BJ (cell line): ENCODE measurements around the gene TMEM161A. TPM values are rescaled to one million over a fixed set of nuclear protein-coding genes. Genes with fewer than 3 reads are reported as not detected.
"Not testable (repeated sequence)": the region's sequence is repeated elsewhere in the genome, so short reads cannot be mapped to it uniquely, and the experiment has no call there.

Source experiments
- CTCF ChIA-PET: fragments of 350-600 bp; formaldehyde crosslinking; extraction: SDS; loops from one replicate; lab custom pipeline; 2021; ENCODE audit warnings: antibody characterized with exemption, inconsistent platforms; lab: Yijun Ruan, JAX
- POLR2A ChIA-PET: fragments of 300-600 bp; sonication (Branson Sonifier 250); formaldehyde crosslinking; extraction: SDS; loops from one replicate; lab custom pipeline; 2021; ENCODE audit warnings: antibody characterized with exemption; lab: Charles Lee
- DNase-seq: peaks from one replicate; pipeline ENCODE4 v3.0.0-alpha.2; 2011; ENCODE audit warnings: low read depth
- H3K27me3 ChIP-seq: 2 replicates; pipeline ENCODE4 v1.6.0; 2011; ENCODE audit warnings: low read length; ENCODE audit not compliant: control insufficient read depth, insufficient read depth
- H3K36me3 ChIP-seq: 2 replicates; pipeline ENCODE4 v1.5.1; 2011; ENCODE audit warnings: low read length; ENCODE audit not compliant: control insufficient read depth, insufficient read depth
- H3K4me3 ChIP-seq: 2 replicates; pipeline ENCODE4 v1.5.1; 2011; ENCODE audit warnings: low read depth, mild to moderate bottlenecking, control low read depth, low read length
- CTCF ChIP-seq: IDR thresholded peaks from 2 replicates; pipeline ENCODE4 v1.5.1; 2011; ENCODE audit warnings: low read depth, mild to moderate bottlenecking, control low read depth, inconsistent platforms, low read length, moderate library complexity; ENCODE audit not compliant: insufficient read depth
- polyA plus RNA-seq: library from polyadenylated mRNA; depleted of rRNA; stranded (reverse); fragments of >200 nt; gene quantifications from 2 replicates; pipeline ENCODE4 v1.2.3, GENCODE V29; 2011

Gene TMEM161A
- polyA plus RNA-seq, 1 experiment = 40.1 TPM

- ChIA-PET POLR2A (no interaction called here), CTCF (interaction anchor here (1.5 to 6.1 kb wide), 3 partner anchors 9 to 20 kb away, joined by 5 to 51 read pairs (median 34); no protein-coding TSS in a partner anchor)
- no peaks in the 10 kb centered on the region for H3K27me3 ChIP-seq
- TF ChIP-seq CTCF = no peak
- no peak for DNase-seq
- no peaks in the 10 kb centered on the region for H3K36me3 ChIP-seq
- no peak overlapping the region for H3K4me3 ChIP-seq
These were observed 16.7 kb upstream of the TMEM161A start for GRCh38 chr19:19154768-19155494.

GRCh38 chr19:19152668-19153384 lies 14.5 kb upstream of the TMEM161A start:
- Histone ChIP-seq H3K27me3 (no peaks in the 10 kb centered on the region), H3K36me3 (peaks cover 1% of the 10 kb centered on the region; the same call in 1 of the 2 replicates), H3K4me3 (no peak overlapping the region)
- TF ChIP-seq CTCF = no peak
- CTCF ChIA-PET = no interaction called here
- no peak for DNase-seq
- POLR2A ChIA-PET = no interaction called here

- ChIA-PET CTCF (no interaction called here), POLR2A (no interaction called here)
- Histone ChIP-seq H3K36me3 (peaks cover 8% of the 10 kb centered on the region), H3K27me3 (no peaks in the 10 kb centered on the region), H3K4me3 (no peak overlapping the region)
- TF ChIP-seq CTCF = no peak
- DNase-seq = no peak
These were observed 13.1 kb upstream of the TMEM161A start for GRCh38 chr19:19151418-19151817.

- Histone ChIP-seq H3K36me3 (peaks cover 8% of the 10 kb centered on the region), H3K27me3 (no peaks in the 10 kb centered on the region), H3K4me3 (no peak overlapping the region)
- ChIA-PET POLR2A (no interaction called here), CTCF (interaction anchor here (1.0 to 5.3 kb wide), 3 partner anchors 8 to 193 kb away, joined by 4 to 80 read pairs (median 4); no protein-coding TSS in a partner anchor)
- no peak for TF ChIP-seq CTCF
- no peak for DNase-seq
These were observed 11.2 kb upstream of the TMEM161A start for GRCh38 chr19:19149435-19149834.

GRCh38 chr19:19148504-19148903 lies 10.2 kb upstream of the TMEM161A start:
- DNase-seq, H3K27me3 ChIP-seq, H3K36me3 ChIP-seq, POLR2A ChIA-PET, H3K4me3 ChIP-seq: not testable (repeated sequence)
- CTCF ChIA-PET = interaction anchor here (0.9 to 5.3 kb wide), 5 partner anchors 22 to 194 kb away, joined by 3 to 80 read pairs (median 3); partner anchors contain the start of gene MEF2B
